ENCODE data around the gene DONSON. TPM values are rescaled to one million over a fixed set of nuclear protein-coding genes. Genes with fewer than 3 reads are reported as not detected.

DONSON gene
- total RNA-seq, 2 experiments from 2014 or later, result 43.3 to 44.1 TPM

DNA sequence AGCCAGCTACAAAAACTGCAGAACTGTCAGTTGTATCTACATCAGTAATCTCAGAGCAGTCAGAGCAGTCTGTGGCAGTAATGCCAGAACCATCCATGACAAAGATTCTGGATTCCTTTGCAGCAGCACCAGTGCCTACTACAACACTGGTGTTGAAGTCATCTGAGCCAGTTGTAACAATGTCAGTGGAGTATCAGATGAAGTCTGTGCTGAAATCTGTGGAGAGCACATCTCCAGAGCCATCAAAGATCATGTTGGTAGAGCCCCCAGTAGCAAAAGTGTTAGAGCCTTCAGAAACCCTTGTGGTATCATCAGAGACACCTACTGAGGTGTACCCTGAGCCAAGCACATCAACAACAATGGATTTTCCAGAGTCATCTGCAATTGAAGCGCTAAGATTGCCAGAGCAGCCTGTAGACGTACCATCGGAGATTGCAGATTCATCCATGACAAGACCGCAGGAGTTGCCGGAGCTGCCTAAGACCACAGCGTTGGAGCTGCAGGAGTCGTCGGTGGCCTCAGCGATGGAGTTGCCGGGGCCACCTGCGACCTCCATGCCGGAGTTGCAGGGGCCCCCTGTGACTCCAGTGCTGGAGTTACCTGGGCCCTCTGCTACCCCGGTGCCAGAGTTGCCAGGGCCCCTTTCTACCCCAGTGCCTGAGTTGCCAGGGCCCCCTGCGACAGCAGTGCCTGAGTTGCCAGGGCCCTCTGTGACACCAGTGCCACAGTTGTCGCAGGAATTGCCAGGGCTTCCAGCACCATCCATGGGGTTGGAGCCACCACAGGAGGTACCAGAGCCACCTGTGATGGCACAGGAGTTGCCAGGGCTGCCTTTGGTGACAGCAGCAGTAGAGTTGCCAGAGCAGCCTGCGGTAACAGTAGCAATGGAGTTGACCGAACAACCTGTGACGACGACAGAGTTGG lies 38.4 kb downstream of the DONSON start:
- DNase-seq, result no peak
- H3K27me3 Mint-ChIP-seq (ENCODE audit: low read depth), result no peaks in the 10 kb centered on the region
- peaks cover 36% of the 10 kb centered on the region for H3K4me1 Mint-ChIP-seq (ENCODE audit: low read depth)
- H3K27ac Mint-ChIP-seq, result no peak overlapping the region
- ChIA-PET POLR2A (no interaction called here), CTCF (no interaction called here)
- no peak overlapping the region for H3K4me3 Mint-ChIP-seq
- ATAC-seq, result no peak
- no peaks in the 10 kb centered on the region for H3K9me3 Mint-ChIP-seq (ENCODE audit: insufficient read depth)
- peaks cover 76% of the 10 kb centered on the region for H3K36me3 Mint-ChIP-seq (ENCODE audit: low read depth)

- no peak for DNase-seq
- ChIA-PET CTCF (interaction anchor here (0.9 kb wide), 1 partner anchor 60 kb away, joined by 3 read pairs; no protein-coding TSS in a partner anchor), POLR2A (interaction anchor here (1.1 kb wide), 1 partner anchor 25 kb away, joined by 4 read pairs; no protein-coding TSS in a partner anchor)
- ATAC-seq, result no peak
- no peak overlapping the region for H3K4me3 Mint-ChIP-seq
- peaks cover 21% of the 10 kb centered on the region for H3K4me1 Mint-ChIP-seq (ENCODE audit: low read depth)
- peaks cover 55% of the 10 kb centered on the region for H3K36me3 Mint-ChIP-seq (ENCODE audit: low read depth)
- no peak overlapping the region for H3K27ac Mint-ChIP-seq
- H3K27me3 Mint-ChIP-seq (ENCODE audit: low read depth), result no peaks in the 10 kb centered on the region
- H3K9me3 Mint-ChIP-seq (ENCODE audit: insufficient read depth), result no peaks in the 10 kb centered on the region
These were observed 42.4 kb downstream of the DONSON start for GRCh38 chr21:33546086-33546485.

GRCh38 chr21:33544451-33545195 lies 43.9 kb downstream of the DONSON start:
- Mint-ChIP-seq H3K4me1 (ENCODE audit: low read depth) (peaks cover 28% of the 10 kb centered on the region), H3K4me3 (peak overlapping the region; percentile 95), H3K9me3 (ENCODE audit: insufficient read depth) (no peaks in the 10 kb centered on the region), H3K36me3 (ENCODE audit: low read depth) (peaks cover 52% of the 10 kb centered on the region), H3K27ac (peak overlapping the region; percentile 99), H3K27me3 (ENCODE audit: low read depth) (no peaks in the 10 kb centered on the region)
- ChIA-PET POLR2A (interaction anchor here (0.6 to 6.0 kb wide), 6 partner anchors 27 to 65 kb away, joined by 3 to 32 read pairs (median 4); partner anchors contain the start of genes DNAJC28, DONSON and TMEM50B), CTCF (interaction anchor here (0.7 to 3.3 kb wide), 5 partner anchors 12 to 347 kb away, joined by 3 to 20 read pairs (median 8); partner anchors contain the start of gene DONSON)
- no peak for DNase-seq
- no peak for ATAC-seq

DNA sequence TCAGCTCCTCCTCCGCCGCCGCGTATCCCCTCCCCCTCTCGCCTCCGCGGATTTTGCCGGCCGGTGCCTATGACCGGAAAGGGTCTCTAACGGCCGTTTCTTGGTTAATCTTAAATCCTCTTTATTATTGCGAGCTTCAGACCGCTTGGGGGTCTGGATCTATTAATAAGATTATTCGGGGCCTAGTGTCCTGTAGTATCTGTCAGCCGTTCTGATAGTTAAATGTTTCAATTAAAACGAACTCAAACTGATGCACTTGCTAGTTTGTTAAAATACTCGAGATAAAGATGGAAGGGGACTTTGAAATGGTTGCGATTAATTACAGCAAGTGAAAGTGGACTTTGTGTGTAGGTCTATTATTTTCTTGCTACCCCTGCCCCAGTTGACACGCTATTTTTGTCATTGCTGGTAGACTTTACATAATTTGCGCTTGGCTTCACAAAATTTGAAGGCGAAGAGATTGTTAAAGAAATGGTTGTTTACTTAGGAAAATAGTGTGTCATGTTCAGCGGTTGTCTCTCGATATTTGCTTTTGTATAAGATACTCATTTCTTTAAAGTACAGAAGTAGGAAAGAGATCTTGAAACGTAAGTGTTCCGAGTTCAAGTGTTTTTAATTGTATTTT lies 44.9 kb downstream of the DONSON start:
- peaks cover 32% of the 10 kb centered on the region for H3K4me1 Mint-ChIP-seq (ENCODE audit: low read depth)
- H3K27ac Mint-ChIP-seq, result peak overlapping the region; percentile 99
- no peak for ATAC-seq

DNA sequence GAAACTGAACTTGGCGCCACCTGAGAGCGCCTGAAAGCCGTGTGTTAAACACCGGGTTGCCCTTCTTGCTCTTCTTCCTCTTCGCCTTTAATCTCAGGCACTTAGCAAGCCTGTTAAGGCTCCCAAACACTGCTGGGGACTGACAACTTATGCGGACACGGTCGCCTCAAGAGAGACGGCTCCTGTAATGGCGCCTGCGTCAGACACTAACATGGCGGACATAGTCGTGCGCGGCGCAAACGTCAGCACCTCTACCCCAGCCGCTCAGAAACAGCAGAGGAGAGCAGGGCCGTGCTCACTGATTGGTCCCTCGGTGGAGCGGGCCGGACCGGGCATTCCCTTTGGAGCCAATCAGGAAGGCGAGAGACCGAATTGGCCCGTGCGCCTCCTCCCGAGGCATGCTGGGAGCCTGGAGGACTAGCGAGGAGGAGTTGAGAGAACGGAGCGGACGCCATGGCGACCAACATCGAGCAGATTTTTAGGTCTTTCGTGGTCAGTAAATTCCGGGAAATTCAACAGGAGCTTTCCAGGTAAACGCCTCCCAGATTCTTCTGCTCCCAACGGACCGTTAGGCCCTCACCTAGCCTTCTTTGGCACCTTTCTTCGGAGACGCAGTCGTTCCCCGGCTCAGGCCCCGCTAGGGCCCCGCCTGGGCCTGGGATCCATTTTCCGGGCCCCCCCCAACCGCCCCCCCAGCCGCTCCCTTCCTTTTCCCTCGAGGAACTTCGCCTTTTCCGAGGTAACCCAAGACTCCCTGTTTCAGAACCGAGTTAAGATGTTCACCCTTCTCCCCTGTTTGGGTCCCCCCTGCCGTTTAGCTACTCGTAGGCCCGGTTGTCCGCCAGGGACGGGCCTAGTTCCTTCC lies 45.6 kb downstream of the DONSON start, which contains the start of gene SON:
Gene SON, plus strand, starts transcription at position 399 of the 865 bp plus-strand sequence. Its CDS starts 55 bp downstream, at position 454.
- H3K27me3 Mint-ChIP-seq (ENCODE audit: low read depth), result no peaks in the 10 kb centered on the region
- H3K9me3 Mint-ChIP-seq (ENCODE audit: insufficient read depth), result no peaks in the 10 kb centered on the region
- H3K36me3 Mint-ChIP-seq (ENCODE audit: low read depth), result peaks cover 47% of the 10 kb centered on the region
- H3K4me3 Mint-ChIP-seq, result peak within 1 kb of the TSS; percentile 95
- peaks cover 32% of the 10 kb centered on the region for H3K4me1 Mint-ChIP-seq (ENCODE audit: low read depth)
- ChIA-PET POLR2A (interaction anchor here (0.6 to 6.0 kb wide), 19 partner anchors 9 to 391 kb away, joined by 3 to 32 read pairs (median 5); partner anchors contain the start of genes DNAJC28, DONSON and TMEM50B), CTCF (interaction anchor here (1.1 to 3.3 kb wide), 5 partner anchors 46 to 407 kb away, joined by 3 to 20 read pairs (median 6); partner anchors contain the start of genes DNAJC28, DONSON and TMEM50B)
- H3K27ac Mint-ChIP-seq, result peak within 1 kb of the TSS; percentile 99
- DNase-seq (peak; percentile 99), ATAC-seq (peak; percentile 95)

More for the DNA sequence above, 44.9 kb downstream of the DONSON start:
- Mint-ChIP-seq H3K9me3 (ENCODE audit: insufficient read depth) (no peaks in the 10 kb centered on the region), H3K4me3 (peak overlapping the region; percentile 95), H3K27me3 (ENCODE audit: low read depth) (no peaks in the 10 kb centered on the region), H3K36me3 (ENCODE audit: low read depth) (peaks cover 47% of the 10 kb centered on the region)
- CTCF ChIA-PET, result interaction anchor here (1.1 to 3.3 kb wide), 6 partner anchors 14 to 406 kb away, joined by 3 to 20 read pairs (median 6); partner anchors contain the start of genes DNAJC28, DONSON and TMEM50B
- peak; percentile 72 for DNase-seq
- POLR2A ChIA-PET, result interaction anchor here (0.6 to 6.0 kb wide), 16 partner anchors 8 to 390 kb away, joined by 3 to 32 read pairs (median 5); partner anchors contain the start of genes DONSON and TMEM50B

GRCh38 chr21:33541756-33542639 lies 46.5 kb downstream of the DONSON start, which contains the start of gene GART:
GART (minus strand) TSS chr21:33542117; CDS start chr21:33539315, 2,802 bp downstream.
- Mint-ChIP-seq H3K4me3 (peak within 1 kb of the TSS; percentile 95), H3K9me3 (ENCODE audit: insufficient read depth) (no peaks in the 10 kb centered on the region), H3K4me1 (ENCODE audit: low read depth) (peaks cover 30% of the 10 kb centered on the region), H3K36me3 (ENCODE audit: low read depth) (peaks cover 49% of the 10 kb centered on the region), H3K27me3 (ENCODE audit: low read depth) (no peaks in the 10 kb centered on the region), H3K27ac (peak within 1 kb of the TSS; percentile 99)
- ChIA-PET CTCF (interaction anchor here (0.7 to 3.3 kb wide), 4 partner anchors 46 to 64 kb away, joined by 3 to 20 read pairs (median 8); partner anchors contain the start of genes DONSON and TMEM50B), POLR2A (interaction anchor here (0.5 to 6.0 kb wide), 15 partner anchors 9 to 275 kb away, joined by 3 to 32 read pairs (median 4); partner anchors contain the start of genes DNAJC28, DONSON and TMEM50B)
- ATAC-seq (peak; percentile 71), DNase-seq (peak; percentile 86)

DNA sequence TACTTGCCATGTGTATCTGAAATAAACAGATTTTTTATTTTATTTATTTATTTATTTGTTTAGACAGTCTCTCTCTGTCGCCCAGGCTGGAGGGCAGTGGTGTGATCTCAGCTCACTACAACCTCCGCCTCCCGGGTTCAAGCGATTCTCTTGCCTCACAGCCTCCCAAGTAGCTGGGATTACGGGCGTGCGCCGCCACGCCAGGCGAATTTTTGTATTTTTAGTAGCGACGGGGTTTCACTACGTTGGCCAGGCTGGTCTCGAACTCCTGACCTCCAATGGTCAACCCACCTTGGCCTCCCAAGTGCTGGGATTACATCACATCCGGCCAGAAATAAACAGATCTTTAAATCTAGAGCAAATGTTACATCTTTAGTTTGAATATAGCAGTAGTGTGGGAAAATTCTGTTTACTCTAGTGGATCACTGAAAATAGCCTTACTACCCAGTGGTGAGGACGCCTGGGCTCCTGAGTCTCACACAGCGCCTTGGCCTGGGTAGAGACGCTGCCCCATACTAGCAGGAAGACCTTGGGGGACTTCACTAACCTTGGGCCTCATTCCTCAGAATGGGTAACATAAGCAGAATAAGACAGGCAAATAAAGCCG lies 47.3 kb downstream of the DONSON start:
- Mint-ChIP-seq H3K36me3 (ENCODE audit: low read depth) (peaks cover 53% of the 10 kb centered on the region), H3K27me3 (ENCODE audit: low read depth) (no peaks in the 10 kb centered on the region), H3K27ac (peak overlapping the region; percentile 99), H3K4me3 (peak overlapping the region; percentile 95), H3K9me3 (ENCODE audit: insufficient read depth) (no peaks in the 10 kb centered on the region), H3K4me1 (ENCODE audit: low read depth) (peaks cover 30% of the 10 kb centered on the region)
- DNase-seq (no peak), ATAC-seq (no peak)
- CTCF ChIA-PET, result interaction anchor here (0.7 to 1.9 kb wide), 2 partner anchors 47 to 65 kb away, joined by 3 to 9 read pairs; partner anchors contain the start of gene DONSON
- POLR2A ChIA-PET, result interaction anchor here (0.5 to 6.0 kb wide), 7 partner anchors 47 to 274 kb away, joined by 3 to 32 read pairs (median 4); partner anchors contain the start of genes DNAJC28, DONSON and TMEM50B

DNA sequence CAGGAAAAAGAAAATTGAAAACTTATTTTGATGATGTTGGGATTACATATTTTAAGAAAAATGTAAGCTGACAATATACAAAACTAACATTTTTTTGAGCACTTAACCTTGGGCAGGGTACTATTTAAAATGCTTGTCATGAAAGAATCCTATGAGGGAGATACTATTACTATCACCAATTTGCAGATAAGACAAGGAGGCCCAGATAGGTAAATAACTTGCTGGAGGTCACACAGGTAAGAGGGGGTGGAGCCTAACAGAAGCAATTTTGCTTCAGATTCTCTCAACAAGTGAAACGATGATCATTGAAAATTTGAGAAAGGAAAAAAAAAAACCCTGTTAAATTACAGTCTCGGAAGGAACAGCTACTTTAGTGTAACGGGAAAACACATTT lies 47.8 kb downstream of the DONSON start:
- no peaks in the 10 kb centered on the region for H3K27me3 Mint-ChIP-seq (ENCODE audit: low read depth)
- POLR2A ChIA-PET, result interaction anchor here (0.5 to 6.0 kb wide), 3 partner anchors 41 to 179 kb away, joined by 4 to 32 read pairs (median 4); partner anchors contain the start of gene TMEM50B

GRCh38 chr21:33539616-33540015 lies 48.9 kb downstream of the DONSON start:
- POLR2A ChIA-PET, result interaction anchor here (6.0 kb wide), 1 partner anchor 60 kb away, joined by 32 read pairs; the partner anchor contains the start of gene TMEM50B
- peaks cover 58% of the 10 kb centered on the region for H3K36me3 Mint-ChIP-seq (ENCODE audit: low read depth)

More for the DNA sequence above, 47.8 kb downstream of the DONSON start:
- Mint-ChIP-seq H3K4me3 (peak overlapping the region; percentile 95), H3K27ac (peak overlapping the region; percentile 84), H3K9me3 (ENCODE audit: insufficient read depth) (no peaks in the 10 kb centered on the region), H3K36me3 (ENCODE audit: low read depth) (peaks cover 52% of the 10 kb centered on the region), H3K4me1 (ENCODE audit: low read depth) (peaks cover 26% of the 10 kb centered on the region)
- DNase-seq (no peak), ATAC-seq (no peak)
- CTCF ChIA-PET, result interaction anchor here (0.6 to 1.9 kb wide), 3 partner anchors 8 to 786 kb away, joined by 3 to 9 read pairs (median 3); no protein-coding TSS in a partner anchor

More at GRCh38 chr21:33539616-33540015, 48.9 kb downstream of the DONSON start:
- DNase-seq (no peak), ATAC-seq (no peak)
- no peaks in the 10 kb centered on the region for H3K9me3 Mint-ChIP-seq (ENCODE audit: insufficient read depth)
- no peak overlapping the region for H3K4me3 Mint-ChIP-seq
- H3K27me3 Mint-ChIP-seq (ENCODE audit: low read depth), result no peaks in the 10 kb centered on the region
- CTCF ChIA-PET, result interaction anchor here (1.0 to 1.3 kb wide), 2 partner anchors 9 to 178 kb away, joined by 3 to 4 read pairs; no protein-coding TSS in a partner anchor
- H3K4me1 Mint-ChIP-seq (ENCODE audit: low read depth), result peaks cover 22% of the 10 kb centered on the region
- H3K27ac Mint-ChIP-seq, result no peak overlapping the region

Data from activated CD8-positive, alpha-beta T cell treated with anti-CD3 and anti-CD28 coated beads, Interleukin-2, amount 10 ng/mL, durations not matched to agents 7 days and 5 days (primary cell).